BE2C (cell line): ENCODE results near the gene RING1.
A peak's percentile ranks its signal among the peaks of the same experiment; 100 is the strongest.

Experiments used
- DNase-seq: peaks from one replicate; pipeline ENCODE4 v3.0.0-alpha.2; 2020
- H3K27me3 ChIP-seq: fragments of 250-450 bp; sonication (Bioruptor Pico); 2 replicates; pipeline ENCODE4 v1.5.1; 2020; ENCODE audit warnings: mild to moderate bottlenecking
- H3K36me3 ChIP-seq: fragments of 250-450 bp; sonication (Bioruptor Pico); 2 replicates; pipeline ENCODE4 v1.5.1; 2020; ENCODE audit warnings: mild to moderate bottlenecking
- H3K4me1 ChIP-seq: fragments of 250-450 bp; sonication (Bioruptor Pico); 2 replicates; pipeline ENCODE4 v1.5.1; 2020
- H3K4me3 ChIP-seq: 2 replicates; pipeline ENCODE4 v1.5.1; 2011; ENCODE audit warnings: low read depth, low read length
- H3K9me3 ChIP-seq: fragments of 250-450 bp; sonication (Bioruptor Pico); 2 replicates; pipeline ENCODE4 v1.5.1; 2020
- TF ChIP-seq, protein P1 (sequence below): IDR thresholded peaks from 2 replicates; pipeline ENCODE4 v1.5.1; 2012; ENCODE audit warnings: mild to moderate bottlenecking, low read depth, low read length

The RING1 gene

DNA sequence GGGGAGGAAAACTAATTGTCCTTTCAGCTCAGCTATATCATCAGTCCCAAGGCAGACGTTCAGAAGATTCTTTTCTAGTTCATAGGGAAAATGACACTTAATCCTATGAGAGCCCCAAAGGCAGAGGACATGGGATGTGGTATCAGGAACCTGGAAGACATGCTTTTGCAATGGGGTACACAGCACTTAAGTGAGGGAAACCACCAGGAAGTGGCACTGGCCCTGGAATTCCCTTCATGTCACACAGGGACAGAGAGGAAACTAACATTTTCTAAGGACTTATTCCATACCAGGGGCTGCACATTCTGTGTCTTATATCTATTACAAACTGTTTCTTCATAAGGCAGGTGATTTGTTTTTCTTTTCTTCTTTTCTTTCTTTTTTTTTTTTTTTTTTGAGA, 35.2 kb downstream of the RING1 start:
- TF ChIP-seq, protein P1, sequence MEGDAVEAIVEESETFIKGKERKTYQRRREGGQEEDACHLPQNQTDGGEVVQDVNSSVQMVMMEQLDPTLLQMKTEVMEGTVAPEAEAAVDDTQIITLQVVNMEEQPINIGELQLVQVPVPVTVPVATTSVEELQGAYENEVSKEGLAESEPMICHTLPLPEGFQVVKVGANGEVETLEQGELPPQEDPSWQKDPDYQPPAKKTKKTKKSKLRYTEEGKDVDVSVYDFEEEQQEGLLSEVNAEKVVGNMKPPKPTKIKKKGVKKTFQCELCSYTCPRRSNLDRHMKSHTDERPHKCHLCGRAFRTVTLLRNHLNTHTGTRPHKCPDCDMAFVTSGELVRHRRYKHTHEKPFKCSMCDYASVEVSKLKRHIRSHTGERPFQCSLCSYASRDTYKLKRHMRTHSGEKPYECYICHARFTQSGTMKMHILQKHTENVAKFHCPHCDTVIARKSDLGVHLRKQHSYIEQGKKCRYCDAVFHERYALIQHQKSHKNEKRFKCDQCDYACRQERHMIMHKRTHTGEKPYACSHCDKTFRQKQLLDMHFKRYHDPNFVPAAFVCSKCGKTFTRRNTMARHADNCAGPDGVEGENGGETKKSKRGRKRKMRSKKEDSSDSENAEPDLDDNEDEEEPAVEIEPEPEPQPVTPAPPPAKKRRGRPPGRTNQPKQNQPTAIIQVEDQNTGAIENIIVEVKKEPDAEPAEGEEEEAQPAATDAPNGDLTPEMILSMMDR, result no peak
- peaks cover under 1% of the 10 kb centered on the region; the same call in 1 of the 2 replicates for H3K4me1 ChIP-seq
- peaks cover 29% of the 10 kb centered on the region for H3K27me3 ChIP-seq

DNA sequence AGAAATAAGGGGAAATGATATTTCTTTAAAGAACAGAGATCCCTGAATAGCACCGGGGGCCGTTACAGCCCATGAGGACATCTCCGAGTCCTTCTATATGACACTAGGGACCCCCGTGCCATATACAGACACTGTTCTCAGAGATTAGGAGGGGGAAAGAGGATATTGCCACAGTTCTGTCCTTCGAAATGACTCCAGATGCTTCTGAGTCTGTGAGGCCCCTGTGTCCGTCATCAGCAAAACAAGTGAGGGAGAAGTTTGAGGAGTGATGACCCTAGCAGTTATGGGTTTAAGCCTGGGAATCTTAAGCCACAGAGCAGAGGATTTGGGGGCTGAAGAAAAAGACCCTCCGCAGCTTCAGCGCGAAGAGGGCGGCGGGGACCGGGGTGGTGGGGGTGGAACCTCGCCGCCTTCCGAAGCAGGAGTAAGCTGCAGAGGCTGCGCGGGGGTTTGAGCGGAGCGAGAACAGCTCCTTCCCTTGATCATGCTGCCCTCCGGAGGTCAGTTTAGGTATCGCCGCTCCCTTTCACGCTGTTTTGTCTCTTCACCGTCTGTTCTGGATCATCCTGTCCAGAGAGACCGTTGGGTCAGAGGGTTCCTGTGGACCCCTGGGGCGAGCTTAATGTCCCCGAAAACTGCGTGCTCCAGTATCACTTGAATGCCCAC, 39.8 kb downstream of the RING1 start:
- H3K27me3 ChIP-seq, result peaks cover 4% of the 10 kb centered on the region; the same call in 1 of the 2 replicates
- H3K4me3 ChIP-seq, result peak overlapping the region; percentile 70
- TF ChIP-seq, protein P1, result peak; percentile 89
- peak; percentile 90 for DNase-seq
- no peaks in the 10 kb centered on the region for H3K36me3 ChIP-seq
- no peaks in the 10 kb centered on the region for H3K9me3 ChIP-seq
- peaks cover 12% of the 10 kb centered on the region for H3K4me1 ChIP-seq

More for the DNA sequence above, 35.2 kb downstream of the RING1 start:
- no peak for DNase-seq
- no peaks in the 10 kb centered on the region for H3K9me3 ChIP-seq
- H3K4me3 ChIP-seq, result no peak overlapping the region
- H3K36me3 ChIP-seq, result no peaks in the 10 kb centered on the region

DNA sequence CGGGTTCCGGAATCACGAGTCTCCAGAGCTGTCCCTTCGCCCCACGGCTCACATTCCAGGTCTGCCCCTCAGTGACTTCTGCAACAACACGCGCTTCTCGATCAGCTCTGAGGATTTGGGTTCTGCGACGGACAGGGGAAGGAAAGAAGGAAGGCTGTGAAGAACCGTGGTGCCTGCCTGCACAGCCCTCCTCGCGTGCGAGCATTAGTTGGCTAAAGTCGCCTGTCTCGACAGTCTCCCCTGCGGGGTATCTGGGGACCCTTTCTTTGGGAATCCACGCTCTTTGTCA, 40.3 kb downstream of the RING1 start:
- peak; percentile 38 for DNase-seq
- Histone ChIP-seq H3K4me3 (peak overlapping the region; percentile 70), H3K27me3 (no peaks in the 10 kb centered on the region), H3K36me3 (no peaks in the 10 kb centered on the region), H3K4me1 (peaks cover 12% of the 10 kb centered on the region), H3K9me3 (no peaks in the 10 kb centered on the region)
- TF ChIP-seq, protein P1, result no peak

DNA sequence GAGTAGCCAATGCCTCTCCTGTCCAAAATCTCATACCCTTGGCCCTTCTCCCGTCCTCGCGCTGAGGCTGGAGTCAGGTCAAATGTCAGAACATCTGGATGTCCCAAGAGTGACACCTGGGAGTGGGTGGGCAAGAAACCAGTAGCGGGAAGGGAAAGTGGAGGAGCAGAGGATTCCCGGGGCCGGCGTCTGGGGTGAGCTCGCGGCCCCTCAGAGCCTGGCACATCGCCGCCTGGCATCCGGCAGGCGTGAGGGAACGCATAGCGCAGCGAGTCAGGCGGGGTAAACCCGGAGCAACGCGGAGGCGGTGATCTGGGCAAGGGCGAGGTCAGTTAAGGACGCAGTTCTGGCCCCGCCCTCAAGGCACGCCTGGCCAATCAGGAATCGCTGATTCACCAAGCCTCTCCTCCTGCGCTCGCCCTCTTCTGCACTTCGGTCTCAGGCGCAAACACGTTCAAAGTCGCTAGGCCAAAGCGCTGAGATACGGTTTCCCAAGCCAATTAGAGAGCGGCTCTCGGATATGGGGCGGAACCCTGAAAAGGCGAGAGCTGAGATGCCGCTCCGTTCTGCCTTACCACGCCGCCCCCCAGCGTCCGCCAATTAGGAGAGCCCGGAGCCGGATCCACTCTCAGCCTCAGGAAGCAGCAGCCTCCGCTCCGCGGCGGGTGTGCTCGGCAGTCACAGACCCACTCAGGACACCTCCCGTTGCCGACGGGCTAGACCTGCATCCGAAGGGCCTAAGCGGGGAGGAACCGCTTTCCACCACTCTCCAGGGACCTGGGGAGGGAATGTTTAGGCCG, 40.8 kb downstream of the RING1 start:
- Histone ChIP-seq H3K4me1 (peaks cover 12% of the 10 kb centered on the region), H3K27me3 (no peaks in the 10 kb centered on the region), H3K36me3 (no peaks in the 10 kb centered on the region), H3K4me3 (peak overlapping the region; percentile 72), H3K9me3 (no peaks in the 10 kb centered on the region)
- TF ChIP-seq, protein P1, result no peak
- DNase-seq, result peak; percentile 98

DNA sequence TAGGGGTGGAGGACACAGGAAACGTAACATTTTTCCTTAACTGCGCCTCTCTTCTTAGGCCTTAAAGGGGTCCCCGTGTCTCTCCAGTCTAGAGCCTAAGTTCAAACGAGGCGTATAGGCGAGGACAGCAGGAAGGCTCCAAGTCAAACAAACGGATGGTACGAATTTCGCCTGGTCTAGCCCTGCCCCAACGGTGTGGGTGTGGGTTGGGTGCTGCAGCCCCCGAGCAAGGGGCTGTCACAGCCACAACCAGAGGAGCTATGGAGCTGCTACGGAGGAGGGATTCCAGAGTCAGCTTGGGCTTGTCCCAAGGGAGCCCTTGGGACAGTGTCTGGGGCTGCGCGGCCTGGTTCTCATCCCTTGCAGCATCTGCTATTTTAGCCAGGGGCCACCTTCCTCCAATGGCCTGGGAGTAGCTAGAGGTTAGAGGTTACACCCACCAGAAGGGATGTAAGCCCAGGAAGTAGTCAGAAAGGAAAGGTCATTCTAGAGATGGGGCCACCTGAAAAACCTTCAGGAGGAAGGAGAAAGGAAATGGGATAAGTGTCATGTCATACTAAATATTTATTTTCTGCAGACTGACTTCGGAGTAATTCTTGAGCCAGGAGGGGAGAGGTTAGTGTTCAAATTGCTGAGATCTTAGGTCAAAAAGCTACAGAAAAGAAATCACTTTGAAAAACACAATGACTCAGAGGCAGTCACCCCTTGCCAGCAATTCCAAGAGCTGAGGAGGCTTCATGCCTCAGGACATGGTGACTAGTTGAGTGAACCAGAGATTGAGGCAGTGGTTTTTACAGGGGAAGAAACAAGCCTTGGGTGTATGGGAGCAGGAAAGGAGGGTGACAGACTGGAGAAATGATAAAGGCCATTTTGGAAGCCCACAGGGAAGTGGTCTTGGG, 41.7 kb downstream of the RING1 start:
- TF ChIP-seq, protein P1, result no peak
- Histone ChIP-seq H3K9me3 (no peaks in the 10 kb centered on the region), H3K4me3 (peak overlapping the region; percentile 72), H3K36me3 (no peaks in the 10 kb centered on the region), H3K4me1 (peaks cover 12% of the 10 kb centered on the region), H3K27me3 (no peaks in the 10 kb centered on the region)
- peak; percentile 83 for DNase-seq
